Measurements from ENCODE around the gene DENND5A.

Gene DENND5A

DNA sequence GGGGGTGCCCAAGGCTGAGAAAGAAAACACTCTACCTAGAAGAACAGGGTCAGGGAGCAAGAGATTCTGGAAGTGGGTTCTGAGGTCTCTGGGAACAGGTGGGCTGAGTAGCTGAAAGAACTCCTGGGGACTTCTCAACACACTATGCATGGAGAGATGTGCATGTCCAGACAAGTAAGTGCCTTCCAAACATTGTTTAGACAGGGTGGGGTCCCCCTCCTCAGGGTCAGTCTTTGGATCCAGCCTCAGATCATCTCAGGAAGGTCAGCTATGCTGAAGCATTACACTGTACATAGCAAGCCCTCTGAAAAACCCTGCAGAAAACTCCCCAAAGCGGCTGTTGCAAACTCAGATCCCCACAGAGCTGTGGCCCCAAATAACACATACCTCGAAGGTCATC lies 119.9 kb downstream of the DENND5A start:
- no peak for DNase-seq (ENCODE audit: low read depth)
- no peak for TF ChIP-seq MAX (IDR thresholded peaks at IDR 0.05; ENCODE audit: low read depth, low read length)
- no peak for TF ChIP-seq POLR2A (IDR thresholded peaks at IDR 0.05; ENCODE audit: extremely low read depth, insufficient read length)
- TF ChIP-seq CTCF (IDR thresholded peaks at IDR 0.05; ENCODE audit: low read depth, low read length), result no peak
- TF ChIP-seq MYC (IDR thresholded peaks at IDR 0.05; ENCODE audit: low read depth, low read length), result no peak
- H3K4me3 ChIP-seq (ENCODE audit: low read depth, low read length), result no peak overlapping the region

DNA sequence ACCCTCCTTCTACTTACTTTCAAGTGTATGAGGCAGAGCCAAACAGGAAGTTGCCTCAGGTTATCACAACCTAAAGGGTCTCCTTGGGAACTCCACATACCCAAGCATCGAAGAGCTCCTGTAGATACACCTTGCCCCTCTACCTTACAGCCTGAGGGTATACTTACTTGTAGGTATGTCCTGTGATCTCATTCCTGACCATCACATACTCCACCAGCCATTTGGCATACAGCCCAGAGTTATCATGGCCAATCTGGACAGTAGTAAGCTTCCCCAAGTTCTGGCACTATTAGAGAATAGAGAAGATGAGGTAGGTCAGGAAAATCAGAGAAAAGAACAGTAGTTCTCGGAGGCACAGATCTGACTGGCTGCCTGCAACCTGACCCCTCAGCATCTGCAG lies 120.3 kb downstream of the DENND5A start:
- TF ChIP-seq POLR2A (IDR thresholded peaks at IDR 0.05; ENCODE audit: extremely low read depth, insufficient read length) (no peak), MAX (IDR thresholded peaks at IDR 0.05; ENCODE audit: low read depth, low read length) (no peak), MYC (IDR thresholded peaks at IDR 0.05; ENCODE audit: low read depth, low read length) (no peak), CTCF (IDR thresholded peaks at IDR 0.05; ENCODE audit: low read depth, low read length) (no peak)
- no peak overlapping the region for H3K4me3 ChIP-seq (ENCODE audit: low read depth, low read length)
- DNase-seq (ENCODE audit: low read depth), result no peak

- no peak for DNase-seq (ENCODE audit: low read depth)
- no peak for TF ChIP-seq MAX (IDR thresholded peaks at IDR 0.05; ENCODE audit: low read depth, low read length)
- no peak for TF ChIP-seq MYC (IDR thresholded peaks at IDR 0.05; ENCODE audit: low read depth, low read length)
- TF ChIP-seq CTCF (IDR thresholded peaks at IDR 0.05; ENCODE audit: low read depth, low read length), result no peak
- H3K4me3 ChIP-seq (ENCODE audit: low read depth, low read length), result no peak overlapping the region
These were observed 121.4 kb downstream of the DENND5A start for GRCh38 chr11:9143721-9144120.

DNA sequence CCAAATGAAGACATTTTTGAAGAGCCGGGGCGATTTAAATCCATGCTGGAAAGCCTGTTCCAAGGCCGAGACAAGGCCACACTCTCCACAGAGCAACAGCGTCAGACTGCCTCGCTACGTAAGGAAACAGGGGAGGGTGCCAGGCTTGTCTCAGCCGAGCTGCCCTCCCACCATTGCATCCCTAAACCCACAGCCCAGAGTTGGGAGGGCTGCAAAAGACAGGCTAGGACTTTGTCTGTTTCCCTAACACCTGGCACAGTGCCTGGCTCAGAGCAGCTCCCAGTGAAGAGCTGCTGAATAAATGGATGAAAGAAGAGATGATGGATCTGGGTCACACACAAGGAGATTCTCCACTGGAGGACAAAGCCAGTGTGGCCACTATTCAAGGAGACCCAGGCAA lies 122.4 kb downstream of the DENND5A start:
- TF ChIP-seq MAX (IDR thresholded peaks at IDR 0.05; ENCODE audit: low read depth, low read length) (no peak), MYC (IDR thresholded peaks at IDR 0.05; ENCODE audit: low read depth, low read length) (no peak), CTCF (IDR thresholded peaks at IDR 0.05; ENCODE audit: low read depth, low read length) (no peak), POLR2A (IDR thresholded peaks at IDR 0.05; ENCODE audit: extremely low read depth, insufficient read length) (no peak)
- no peak overlapping the region for H3K4me3 ChIP-seq (ENCODE audit: low read depth, low read length)
- DNase-seq (ENCODE audit: low read depth), result no peak

DNA sequence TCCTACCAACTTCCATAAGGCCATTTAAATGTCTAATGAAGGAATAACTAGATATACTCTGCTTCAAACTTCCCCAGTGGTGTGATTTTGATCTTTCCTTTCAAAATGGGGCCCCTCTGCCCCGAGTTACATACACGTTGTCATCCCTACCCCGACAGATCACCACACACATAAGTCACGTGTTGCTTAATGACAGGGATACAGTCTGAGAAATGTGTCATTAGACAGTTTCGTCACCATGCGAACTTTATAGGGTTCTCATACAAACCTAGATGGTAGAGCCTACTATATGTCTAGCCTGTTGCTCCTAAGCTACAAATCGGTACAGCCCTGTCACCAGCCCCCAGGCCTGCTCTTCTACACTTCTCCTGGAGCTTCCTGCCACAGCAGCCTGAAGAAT lies 124.0 kb downstream of the DENND5A start:
- no peak for DNase-seq (ENCODE audit: low read depth)
- H3K4me3 ChIP-seq (ENCODE audit: low read depth, low read length), result no peak overlapping the region
- TF ChIP-seq MAX (IDR thresholded peaks at IDR 0.05; ENCODE audit: low read depth, low read length), result no peak
- TF ChIP-seq POLR2A (IDR thresholded peaks at IDR 0.05; ENCODE audit: extremely low read depth, insufficient read length), result no peak

- no peak for DNase-seq (ENCODE audit: low read depth)
- no peak overlapping the region for H3K4me3 ChIP-seq (ENCODE audit: low read depth, low read length)
- TF ChIP-seq MAX (IDR thresholded peaks at IDR 0.05; ENCODE audit: low read depth, low read length) (no peak), MYC (IDR thresholded peaks at IDR 0.05; ENCODE audit: low read depth, low read length) (no peak), POLR2A (IDR thresholded peaks at IDR 0.05; ENCODE audit: extremely low read depth, insufficient read length) (no peak), CTCF (IDR thresholded peaks at IDR 0.05; ENCODE audit: low read depth, low read length) (no peak)
These were observed 125.4 kb downstream of the DENND5A start for GRCh38 chr11:9139628-9140357.
